Progenitor cell of endocrine pancreas (in vitro differentiated cells): ENCODE data around the gene DNAH8. TPM values are rescaled to one million over a fixed set of nuclear protein-coding genes. Genes with fewer than 3 reads are reported as not detected.

Experiments used
- DNase-seq: peaks from one replicate; pipeline ENCODE4 v3.0.0; 2021; ENCODE audit warnings: low spot score; ENCODE audit not compliant: unreplicated experiment
- H3K27ac Mint-ChIP-seq: 2 replicates; pipeline ENCODE4 v1.8.0; 2021; ENCODE audit warnings: mild to moderate bottlenecking, moderate library complexity, mixed read lengths
- H3K27me3 Mint-ChIP-seq: 2 replicates; pipeline ENCODE4 v1.8.0; 2021; ENCODE audit warnings: mixed read lengths
- H3K36me3 Mint-ChIP-seq: 2 replicates; pipeline ENCODE4 v1.8.0; 2022; ENCODE audit warnings: mixed read lengths; ENCODE audit not compliant: insufficient read depth
- H3K4me1 Mint-ChIP-seq: 2 replicates; pipeline ENCODE4 v1.8.0; 2021; ENCODE audit warnings: low read depth, mixed read lengths
- H3K4me3 Mint-ChIP-seq: 2 replicates; pipeline ENCODE4 v1.8.0; 2021; ENCODE audit warnings: low read depth, mild to moderate bottlenecking, moderate library complexity, mixed read lengths
- H3K9me3 Mint-ChIP-seq: 2 replicates; pipeline ENCODE4 v1.8.0; 2021; ENCODE audit warnings: low read depth, mixed read lengths
- CTCF ChIP-seq: fragments of 200-600 bp; sonication (generic); IDR thresholded peaks from one replicate; pipeline ENCODE4 v1.5.0; 2021; ENCODE audit warnings: antibody characterized with exemption, mild to moderate bottlenecking; ENCODE audit not compliant: unreplicated experiment
- total RNA-seq: library from RNA; stranded (reverse); gene quantifications from 2 replicates; pipeline ENCODE4 v1.2.1, GENCODE V29; 2021

The DNAH8 gene
- total RNA-seq, 1 donor from 2014 or later, result 0.12 TPM

- no peak for TF ChIP-seq CTCF
- Mint-ChIP-seq H3K9me3 (no peaks in the 10 kb centered on the region), H3K4me3 (no peak overlapping the region), H3K27ac (no peak overlapping the region), H3K27me3 (no peaks in the 10 kb centered on the region), H3K36me3 (peaks cover 17% of the 10 kb centered on the region), H3K4me1 (peaks cover 7% of the 10 kb centered on the region)
- DNase-seq, result no peak
These were observed 30.2 kb upstream of the DNAH8 start for GRCh38 chr6:38684904-38685303.

GRCh38 chr6:38686270-38687042 lies 28.7 kb upstream of the DNAH8 start:
- H3K4me3 Mint-ChIP-seq, result no peak overlapping the region
- no peak for TF ChIP-seq CTCF
- H3K36me3 Mint-ChIP-seq, result peaks cover 14% of the 10 kb centered on the region
- peaks cover 7% of the 10 kb centered on the region for H3K4me1 Mint-ChIP-seq
- no peaks in the 10 kb centered on the region for H3K27me3 Mint-ChIP-seq
- no peak overlapping the region for H3K27ac Mint-ChIP-seq
- H3K9me3 Mint-ChIP-seq, result no peaks in the 10 kb centered on the region
- DNase-seq, result no peak

GRCh38 chr6:38687043-38687353 lies 28.1 kb upstream of the DNAH8 start:
- Mint-ChIP-seq H3K36me3 (peaks cover 11% of the 10 kb centered on the region), H3K27me3 (no peaks in the 10 kb centered on the region), H3K4me3 (no peak overlapping the region), H3K9me3 (no peaks in the 10 kb centered on the region), H3K27ac (no peak overlapping the region), H3K4me1 (peaks cover 7% of the 10 kb centered on the region)
- no peak for DNase-seq
- TF ChIP-seq CTCF, result no peak

- peaks cover 11% of the 10 kb centered on the region for H3K36me3 Mint-ChIP-seq
- H3K27ac Mint-ChIP-seq, result no peak overlapping the region
- H3K9me3 Mint-ChIP-seq, result no peaks in the 10 kb centered on the region
- DNase-seq, result no peak
- H3K4me1 Mint-ChIP-seq, result peaks cover 7% of the 10 kb centered on the region
- H3K4me3 Mint-ChIP-seq, result no peak overlapping the region
- no peak for TF ChIP-seq CTCF
- no peaks in the 10 kb centered on the region for H3K27me3 Mint-ChIP-seq
These were observed 27.6 kb upstream of the DNAH8 start for GRCh38 chr6:38687549-38687948.

- Mint-ChIP-seq H3K27ac (peak overlapping the region; percentile 4), H3K36me3 (peaks cover 9% of the 10 kb centered on the region), H3K4me1 (peaks cover 7% of the 10 kb centered on the region), H3K4me3 (no peak overlapping the region), H3K9me3 (no peaks in the 10 kb centered on the region), H3K27me3 (no peaks in the 10 kb centered on the region)
- DNase-seq, result no peak
- no peak for TF ChIP-seq CTCF
These were observed 26.5 kb upstream of the DNAH8 start for GRCh38 chr6:38688579-38689087.
